Measurements from ENCODE around the gene MMP10.
"Not testable (repeated sequence)": the region's sequence is repeated elsewhere in the genome, so short reads cannot be mapped to it uniquely, and the experiment has no call there.

MMP10 gene

GRCh38 chr11:102762361-102762767, 18.1 kb downstream of the MMP10 start:
- Mint-ChIP-seq H3K36me3 (ENCODE audit: low read depth) (no peaks in the 10 kb centered on the region), H3K4me3 (no peak overlapping the region), H3K27ac (no peak overlapping the region), H3K4me1 (ENCODE audit: low read depth) (peaks cover 2% of the 10 kb centered on the region), H3K27me3 (peaks cover 20% of the 10 kb centered on the region), H3K9me3 (no peaks in the 10 kb centered on the region)
- no peak for DNase-seq

GRCh38 chr11:102761646-102762238, 18.7 kb downstream of the MMP10 start:
- Mint-ChIP-seq H3K4me1 (ENCODE audit: low read depth) (peaks cover 2% of the 10 kb centered on the region), H3K27ac (no peak overlapping the region), H3K27me3 (peaks cover 23% of the 10 kb centered on the region), H3K36me3 (ENCODE audit: low read depth) (no peaks in the 10 kb centered on the region), H3K9me3 (no peaks in the 10 kb centered on the region), H3K4me3 (no peak overlapping the region)
- DNase-seq = no peak

- Mint-ChIP-seq H3K9me3 (no peaks in the 10 kb centered on the region), H3K27me3 (peaks cover 25% of the 10 kb centered on the region), H3K4me3 (no peak overlapping the region), H3K27ac (no peak overlapping the region), H3K4me1 (ENCODE audit: low read depth) (peaks cover 2% of the 10 kb centered on the region), H3K36me3 (ENCODE audit: low read depth) (no peaks in the 10 kb centered on the region)
- DNase-seq = no peak
Measured at GRCh38 chr11:102760344-102761035, 19.9 kb downstream of the MMP10 start.

GRCh38 chr11:102757823-102758549, 22.4 kb downstream of the MMP10 start:
- Mint-ChIP-seq H3K27ac (no peak overlapping the region), H3K36me3 (ENCODE audit: low read depth) (no peaks in the 10 kb centered on the region), H3K4me3 (no peak overlapping the region), H3K27me3 (peaks cover 35% of the 10 kb centered on the region), H3K4me1 (ENCODE audit: low read depth) (peaks cover 2% of the 10 kb centered on the region), H3K9me3 (no peaks in the 10 kb centered on the region)
- DNase-seq = no peak

GRCh38 chr11:102753267-102753666, 27.2 kb downstream of the MMP10 start:
- Mint-ChIP-seq H3K27me3 (peaks cover 45% of the 10 kb centered on the region), H3K27ac (no peak overlapping the region)

GRCh38 chr11:102751673-102752072, 28.8 kb downstream of the MMP10 start:
- Mint-ChIP-seq H3K9me3 (peaks cover 2% of the 10 kb centered on the region), H3K36me3 (ENCODE audit: low read depth) (no peaks in the 10 kb centered on the region), H3K4me3 (no peak overlapping the region), H3K27ac (no peak overlapping the region), H3K4me1 (ENCODE audit: low read depth) (no peaks in the 10 kb centered on the region), H3K27me3 (peaks cover 37% of the 10 kb centered on the region)
- no peak for DNase-seq

More at GRCh38 chr11:102753267-102753666, 27.2 kb downstream of the MMP10 start:
- no peak for DNase-seq
- H3K9me3 Mint-ChIP-seq = no peaks in the 10 kb centered on the region
- H3K4me3 Mint-ChIP-seq = no peak overlapping the region
- H3K36me3 Mint-ChIP-seq (ENCODE audit: low read depth) = no peaks in the 10 kb centered on the region
- no peaks in the 10 kb centered on the region for H3K4me1 Mint-ChIP-seq (ENCODE audit: low read depth)

GRCh38 chr11:102749101-102749722, 31.2 kb downstream of the MMP10 start:
- H3K27ac Mint-ChIP-seq = no peak overlapping the region
- H3K4me1 Mint-ChIP-seq (ENCODE audit: low read depth) = no peaks in the 10 kb centered on the region
- H3K4me3 Mint-ChIP-seq = no peak overlapping the region
- H3K27me3 Mint-ChIP-seq = peaks cover 24% of the 10 kb centered on the region
- peaks cover 2% of the 10 kb centered on the region for H3K9me3 Mint-ChIP-seq
- no peak for DNase-seq
- H3K36me3 Mint-ChIP-seq (ENCODE audit: low read depth) = no peaks in the 10 kb centered on the region

- H3K4me1 Mint-ChIP-seq (ENCODE audit: low read depth); H3K4me3 Mint-ChIP-seq; H3K36me3 Mint-ChIP-seq (ENCODE audit: low read depth); H3K27ac Mint-ChIP-seq; H3K9me3 Mint-ChIP-seq; DNase-seq: not testable (repeated sequence)
- peaks cover 15% of the 10 kb centered on the region for H3K27me3 Mint-ChIP-seq
Measured at GRCh38 chr11:102746746-102747578, 33.5 kb downstream of the MMP10 start.

- no peaks in the 10 kb centered on the region for H3K9me3 Mint-ChIP-seq
- H3K36me3 Mint-ChIP-seq (ENCODE audit: low read depth) = no peaks in the 10 kb centered on the region
- H3K27me3 Mint-ChIP-seq = peaks cover 23% of the 10 kb centered on the region
- no peak overlapping the region for H3K4me3 Mint-ChIP-seq
- H3K4me1 Mint-ChIP-seq (ENCODE audit: low read depth) = no peaks in the 10 kb centered on the region
- no peak for DNase-seq
- H3K27ac Mint-ChIP-seq = no peak overlapping the region
Measured at GRCh38 chr11:102734650-102735049, 45.8 kb downstream of the MMP10 start.

GRCh38 chr11:102733232-102733875, 47.1 kb downstream of the MMP10 start:
- DNase-seq = peak; percentile 36
- peaks cover 20% of the 10 kb centered on the region for H3K27me3 Mint-ChIP-seq
- no peaks in the 10 kb centered on the region for H3K36me3 Mint-ChIP-seq (ENCODE audit: low read depth)
- no peak overlapping the region for H3K4me3 Mint-ChIP-seq
- H3K9me3 Mint-ChIP-seq = no peaks in the 10 kb centered on the region
- H3K4me1 Mint-ChIP-seq (ENCODE audit: low read depth) = no peaks in the 10 kb centered on the region
- H3K27ac Mint-ChIP-seq = no peak overlapping the region

- H3K4me3 Mint-ChIP-seq; H3K4me1 Mint-ChIP-seq (ENCODE audit: low read depth); H3K36me3 Mint-ChIP-seq (ENCODE audit: low read depth); H3K9me3 Mint-ChIP-seq; H3K27ac Mint-ChIP-seq; DNase-seq: not testable (repeated sequence)
- peaks cover 15% of the 10 kb centered on the region for H3K27me3 Mint-ChIP-seq
Measured at GRCh38 chr11:102730944-102731343, 49.5 kb downstream of the MMP10 start.

GRCh38 chr11:102729849-102730815, 50.3 kb downstream of the MMP10 start:
- H3K27ac Mint-ChIP-seq = no peak overlapping the region

GRCh38 chr11:102727890-102728289, 52.5 kb downstream of the MMP10 start:
- Mint-ChIP-seq H3K9me3 (no peaks in the 10 kb centered on the region), H3K4me3 (no peak overlapping the region), H3K27me3 (no peaks in the 10 kb centered on the region), H3K4me1 (ENCODE audit: low read depth) (no peaks in the 10 kb centered on the region), H3K27ac (no peak overlapping the region), H3K36me3 (ENCODE audit: low read depth) (no peaks in the 10 kb centered on the region)
- DNase-seq = no peak

More at GRCh38 chr11:102729849-102730815, 50.3 kb downstream of the MMP10 start:
- no peaks in the 10 kb centered on the region for H3K4me1 Mint-ChIP-seq (ENCODE audit: low read depth)
- no peak overlapping the region for H3K4me3 Mint-ChIP-seq
- H3K36me3 Mint-ChIP-seq (ENCODE audit: low read depth) = no peaks in the 10 kb centered on the region
- no peaks in the 10 kb centered on the region for H3K9me3 Mint-ChIP-seq
- peaks cover 12% of the 10 kb centered on the region for H3K27me3 Mint-ChIP-seq
- DNase-seq = no peak
